PC-3 (cell line): ENCODE results near the gene CYB561A3. TPM values are rescaled to one million over a fixed set of nuclear protein-coding genes. Genes with fewer than 3 reads are reported as not detected.

ENCODE experiments used
- ATAC-seq: fragments of 200-7000 bp; cut with Tn5 transposase; 2 replicates; pipeline ENCODE4 v1.9.1; 2020; ENCODE audit warnings: mild to moderate bottlenecking, moderate library complexity
- BruUV-seq: library from RNA; stranded (reverse); fragments of 400-500 nt; replicated peaks from 2 replicates; lab custom pipeline; 2021; lab: Mats Ljungman, UMichigan
- CTCF ChIA-PET: fragments of 300-600 bp; sonication (Branson Sonifier 250); formaldehyde crosslinking; loops from one replicate; lab custom pipeline; 2022; ENCODE audit warnings: antibody characterized with exemption; lab: Charles Lee
- POLR2A ChIA-PET: fragments of 300-600 bp; sonication (Branson Sonifier 250); formaldehyde crosslinking; loops from one replicate; lab custom pipeline; 2022; ENCODE audit warnings: antibody characterized with exemption; ENCODE audit not compliant: unreplicated experiment; lab: Charles Lee
- DNase-seq: peaks from one replicate; pipeline ENCODE4 v3.0.0-alpha.2; 2015
- H2AFZ ChIP-seq: fragments of 300-600 bp; sonication (generic); 2 replicates; pipeline ENCODE4 v1.6.0; 2016; ENCODE audit warnings: antibody characterized with exemption, low read length
- H3F3A ChIP-seq: fragments of 300-600 bp; sonication (generic); one replicate; pipeline ENCODE4 v1.6.0; 2017; ENCODE audit warnings: antibody characterized with exemption, low read length, control low read depth, mild to moderate bottlenecking; ENCODE audit not compliant: unreplicated experiment
- H3K27ac ChIP-seq: fragments of 300-600 bp; sonication (generic); 2 replicates; pipeline ENCODE4 v1.5.1; 2016; ENCODE audit warnings: mild to moderate bottlenecking, low read length
- H3K27me3 ChIP-seq: fragments of 300-600 bp; sonication (generic); 2 replicates; pipeline ENCODE4 v1.6.1; 2016; ENCODE audit warnings: low read length, mixed read lengths
- H3K36me3 ChIP-seq: fragments of 300-600 bp; sonication (generic); 2 replicates; pipeline ENCODE4 v1.6.1; 2016; ENCODE audit warnings: low read depth, mixed run types, low read length, mixed read lengths
- H3K4me1 ChIP-seq: fragments of 300-600 bp; sonication (generic); 2 replicates; pipeline ENCODE4 v1.5.1; 2016; ENCODE audit warnings: low read length; ENCODE audit not compliant: insufficient read depth
- H3K4me2 ChIP-seq: fragments of 300-600 bp; sonication (generic); 2 replicates; pipeline ENCODE4 v1.6.0; 2016; ENCODE audit warnings: low read length
- H3K4me3 ChIP-seq: fragments of 300-600 bp; sonication (generic); 2 replicates; pipeline ENCODE4 v1.5.1; 2016; ENCODE audit warnings: mild to moderate bottlenecking, low read length, mixed read lengths
- H3K79me2 ChIP-seq: fragments of 300-600 bp; sonication (generic); 2 replicates; pipeline ENCODE4 v1.6.1; 2017; ENCODE audit warnings: low read length, mixed read lengths
- H3K9ac ChIP-seq: fragments of 300-600 bp; sonication (generic); 2 replicates; pipeline ENCODE4 v1.6.0; 2016; ENCODE audit warnings: mild to moderate bottlenecking, low read length
- H3K9me2 ChIP-seq: fragments of 300-600 bp; sonication (generic); replicated peaks from 2 replicates; pipeline ENCODE4 v1.6.1; 2016; ENCODE audit warnings: mixed run types, low read length, mixed read lengths
- H3K9me3 ChIP-seq: fragments of 300-600 bp; sonication (generic); 2 replicates; pipeline ENCODE4 v1.6.1; 2016; ENCODE audit warnings: low read length, mixed read lengths
- H4K20me1 ChIP-seq: fragments of 300-600 bp; sonication (generic); 2 replicates; pipeline ENCODE4 v1.6.1; 2016; ENCODE audit warnings: low read length, mixed read lengths
- EZH2 ChIP-seq: fragments of 300-600 bp; sonication (generic); IDR thresholded peaks from one replicate; pipeline ENCODE4 v1.6.1; 2017; ENCODE audit warnings: antibody characterized with exemption, mild to moderate bottlenecking, low read length; ENCODE audit not compliant: unreplicated experiment
- EZH2phosphoT487 ChIP-seq: fragments of 300-600 bp; sonication (generic); IDR thresholded peaks from 2 replicates; pipeline ENCODE4 v1.6.1; 2018; ENCODE audit warnings: mild to moderate bottlenecking, antibody characterized with exemption, low read length, borderline replicate concordance
- intact Hi-C: fragments of 100-400 bp; cut with micrococcal nuclease; formaldehyde crosslinking; loops from 2 replicates; pipeline ENCODE4 v1.9.0; 2023
- total RNA-seq: library from RNA; depleted of rRNA; stranded (reverse); fragments of >200 nt; gene quantifications from 2 replicates; pipeline ENCODE4 v1.2.3, GENCODE V29; 2014
- TF ChIP-seq, protein P1 (sequence below): fragments of 300-600 bp; sonication (generic); conservative IDR thresholded peaks from 2 replicates; pipeline ENCODE4 v1.5.1; 2017; ENCODE audit warnings: antibody characterized with exemption, low read depth, mild to moderate bottlenecking, low read length

CYB561A3 gene
- total RNA-seq, 1 experiment from 2014 or later: 51.2 TPM

GRCh38 chr11:61392981-61393595 is 31.4 kb upstream of the CYB561A3 start:
- ChIA-PET POLR2A (interaction anchor here (0.8 to 1.9 kb wide), 2 partner anchors 9 to 31 kb away, joined by 5 to 6 read pairs; partner anchors contain the start of genes CYB561A3 and TMEM138), CTCF (interaction anchor here (0.6 to 1.3 kb wide), 5 partner anchors 31 to 191 kb away, joined by 3 to 18 read pairs (median 6); partner anchors contain the start of gene TMEM138)
- TF ChIP-seq EZH2: no peak
- TF ChIP-seq, protein P1, sequence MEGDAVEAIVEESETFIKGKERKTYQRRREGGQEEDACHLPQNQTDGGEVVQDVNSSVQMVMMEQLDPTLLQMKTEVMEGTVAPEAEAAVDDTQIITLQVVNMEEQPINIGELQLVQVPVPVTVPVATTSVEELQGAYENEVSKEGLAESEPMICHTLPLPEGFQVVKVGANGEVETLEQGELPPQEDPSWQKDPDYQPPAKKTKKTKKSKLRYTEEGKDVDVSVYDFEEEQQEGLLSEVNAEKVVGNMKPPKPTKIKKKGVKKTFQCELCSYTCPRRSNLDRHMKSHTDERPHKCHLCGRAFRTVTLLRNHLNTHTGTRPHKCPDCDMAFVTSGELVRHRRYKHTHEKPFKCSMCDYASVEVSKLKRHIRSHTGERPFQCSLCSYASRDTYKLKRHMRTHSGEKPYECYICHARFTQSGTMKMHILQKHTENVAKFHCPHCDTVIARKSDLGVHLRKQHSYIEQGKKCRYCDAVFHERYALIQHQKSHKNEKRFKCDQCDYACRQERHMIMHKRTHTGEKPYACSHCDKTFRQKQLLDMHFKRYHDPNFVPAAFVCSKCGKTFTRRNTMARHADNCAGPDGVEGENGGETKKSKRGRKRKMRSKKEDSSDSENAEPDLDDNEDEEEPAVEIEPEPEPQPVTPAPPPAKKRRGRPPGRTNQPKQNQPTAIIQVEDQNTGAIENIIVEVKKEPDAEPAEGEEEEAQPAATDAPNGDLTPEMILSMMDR: peak; percentile 59
- TF ChIP-seq EZH2phosphoT487: no peak
- Histone ChIP-seq H4K20me1 (no peaks in the 10 kb centered on the region), H3K27me3 (no peaks in the 10 kb centered on the region), H3K9ac (peak overlapping the region; percentile 89), H3K4me1 (peaks cover 14% of the 10 kb centered on the region), H3K36me3 (peaks cover 10% of the 10 kb centered on the region; the same call in 1 of the 2 replicates), H3K79me2 (peaks cover 14% of the 10 kb centered on the region), H3K4me3 (peak overlapping the region; percentile 94), H3K9me2 (no peaks in the 10 kb centered on the region), H3K27ac (peak overlapping the region; percentile 59), H2AFZ (peak overlapping the region; percentile 99), H3K9me3 (no peaks in the 10 kb centered on the region), H3K4me2 (peak overlapping the region; percentile 98), H3F3A (no peaks in the 10 kb centered on the region)
- DNase-seq (peak; percentile 53), ATAC-seq (peak; percentile 45)
- no TSS peak for BruUV-seq
- intact Hi-C loops: loop anchor here (2.0 kb wide), 1 partner anchor 56 kb away; no protein-coding TSS in a partner anchor

- Histone ChIP-seq H3K9me3 (no peaks in the 10 kb centered on the region), H3K4me1 (peaks cover 14% of the 10 kb centered on the region), H3K9me2 (no peaks in the 10 kb centered on the region), H3K36me3 (no peaks in the 10 kb centered on the region; the same call in 1 of the 2 replicates), H3K9ac (no peak overlapping the region), H3K79me2 (peaks cover 14% of the 10 kb centered on the region), H3K27me3 (no peaks in the 10 kb centered on the region), H3K4me3 (no peak overlapping the region), H2AFZ (no peak overlapping the region), H3K4me2 (no peak overlapping the region), H3F3A (no peaks in the 10 kb centered on the region), H4K20me1 (no peaks in the 10 kb centered on the region), H3K27ac (no peak overlapping the region)
- TF ChIP-seq EZH2phosphoT487 (no peak), EZH2 (no peak)
- TF ChIP-seq, protein P1: no peak
- intact Hi-C loops: no loop called here
- DNase-seq: no peak
- no peak for ATAC-seq
- no TSS peak for BruUV-seq
- POLR2A ChIA-PET: no interaction called here
- CTCF ChIA-PET: no interaction called here
Observed at GRCh38 chr11:61390161-61390560, 28.5 kb upstream of the CYB561A3 start.
